HG03442 (cell line): ENCODE measurements around the gene ATP6V1G2.
"Not testable (repeated sequence)": the region's sequence is repeated elsewhere in the genome, so short reads cannot be mapped to it uniquely, and the experiment has no call there.

ENCODE experiments used
- ATAC-seq: cut with Tn5 transposase; IDR thresholded peaks from one replicate; pipeline ENCODE4 v1.9.1; 2021; ENCODE audit warnings: mild to moderate bottlenecking, moderate library complexity; ENCODE audit not compliant: unreplicated experiment

The ATP6V1G2 gene

GRCh38 chr6:31575952-31576685, 29.7 kb upstream of the ATP6V1G2 start:
- no peak for ATAC-seq

GRCh38 chr6:31575335-31575901, 29.0 kb upstream of the ATP6V1G2 start, which contains the start of gene TNF:
TNF (plus strand) TSS chr6:31575565; CDS start chr6:31575742, 177 bp downstream.
- ATAC-seq = no peak

- ATAC-seq = no peak
These were observed 28.0 kb upstream of the ATP6V1G2 start for GRCh38 chr6:31574106-31575061.

- ATAC-seq = no peak
These were observed 27.1 kb upstream of the ATP6V1G2 start for GRCh38 chr6:31573239-31574105.

- ATAC-seq = no peak
These were observed 25.9 kb upstream of the ATP6V1G2 start, which contains the start of gene LTA for GRCh38 chr6:31572041-31572911. LTA (plus strand) TSS chr6:31572289; CDS start chr6:31572743, 454 bp downstream.

- no peak for ATAC-seq
These were observed 23.6 kb upstream of the ATP6V1G2 start for GRCh38 chr6:31569861-31570536.

GRCh38 chr6:31568537-31568961, 22.1 kb upstream of the ATP6V1G2 start:
- peak; percentile 70 for ATAC-seq

- ATAC-seq = no peak
These were observed 21.3 kb upstream of the ATP6V1G2 start for GRCh38 chr6:31567531-31568370.

- no peak for ATAC-seq
These were observed 14.3 kb upstream of the ATP6V1G2 start for GRCh38 chr6:31560697-31561058.

GRCh38 chr6:31559958-31560696, 13.7 kb upstream of the ATP6V1G2 start:
- ATAC-seq = peak; percentile 50

GRCh38 chr6:31559606-31559957, 13.2 kb upstream of the ATP6V1G2 start:
- ATAC-seq = no peak

- no peak for ATAC-seq
These were observed 12.5 kb upstream of the ATP6V1G2 start for GRCh38 chr6:31558631-31559500.

- no peak for ATAC-seq
These were observed 11.9 kb upstream of the ATP6V1G2 start for GRCh38 chr6:31558318-31558625.

GRCh38 chr6:31557443-31558317, 11.3 kb upstream of the ATP6V1G2 start:
- no peak for ATAC-seq

GRCh38 chr6:31556307-31556706, 9.9 kb upstream of the ATP6V1G2 start:
- no peak for ATAC-seq

- ATAC-seq = not testable (repeated sequence)
These were observed 5.0 kb upstream of the ATP6V1G2 start for GRCh38 chr6:31551371-31551770.
